Stomach (tissue), 4 donors: ENCODE measurements around the gene PDLIM7.

Experiments used
- CTCF ChIP-seq, 7 experiments: fragments of 450-650 bp in 4 of 7; fragments of 200-600 bp in 3 of 7; sonication (generic) in 3 of 7; IDR thresholded peaks; one replicate each; pipeline ENCODE4 v1.5.1; 2016 to 2019; ENCODE audit warnings: antibody characterized with exemption in 7 of 7, control low read depth in 2 of 7, mild to moderate bottlenecking in 1 of 7
- EP300 ChIP-seq: sonication (generic); formaldehyde crosslinking; IDR thresholded peaks from one replicate; pipeline ENCODE4 v1.6.1; 2017; ENCODE audit warnings: antibody characterized with exemption
- POLR2A ChIP-seq, 4 donors: fragments of 450-650 bp; IDR thresholded peaks; one replicate each; pipeline ENCODE4 v1.6.1; 2016; ENCODE audit warnings: antibody characterized with exemption in 4 of 4, control low read depth in 2 of 4, mild to moderate bottlenecking in 1 of 4, moderate library complexity in 1 of 4
- POLR2AphosphoS5 ChIP-seq, 3 donors: sonication (generic); formaldehyde crosslinking; IDR thresholded peaks; one replicate each; pipeline ENCODE4 v1.6.1; 2016; ENCODE audit warnings: antibody characterized with exemption in 3 of 3

- no peak for TF ChIP-seq CTCF (IDR thresholded peaks at IDR 0.05)
- no peak for TF ChIP-seq POLR2A (IDR thresholded peaks at IDR 0.05)
- no peak for TF ChIP-seq EP300
- TF ChIP-seq POLR2AphosphoS5 (IDR thresholded peaks at IDR 0.05), result no peak
These were observed 35.3 kb downstream of the PDLIM7 start for GRCh38 chr5:177462021-177462670.
